ENCODE measurements around the gene VPS13C.

The VPS13C gene

DNA sequence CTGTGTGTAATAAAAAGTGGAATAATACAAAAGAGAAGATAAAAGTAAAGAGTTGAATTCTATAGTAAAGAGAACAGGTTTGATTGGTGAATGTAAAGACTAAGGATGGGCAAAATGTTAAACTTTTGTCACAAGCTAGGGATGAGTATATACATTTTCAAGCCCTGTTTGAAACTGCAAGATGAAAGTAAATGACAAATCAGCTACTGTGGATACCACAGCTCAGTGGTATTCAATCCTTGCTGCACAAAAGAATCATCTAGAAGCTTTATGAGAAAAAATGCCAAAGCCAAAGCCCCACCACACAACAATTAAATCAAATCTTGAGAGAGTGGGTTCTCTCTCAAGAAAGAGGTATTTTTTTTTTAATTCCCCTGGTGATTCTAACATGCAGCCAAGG is 67.7 kb downstream of the VPS13C start:
- TF ChIP-seq SIN3A (IDR thresholded peaks at IDR 0.05; ENCODE audit: borderline replicate concordance, insufficient read depth, low read length): no peak
- TF ChIP-seq, protein P1, sequence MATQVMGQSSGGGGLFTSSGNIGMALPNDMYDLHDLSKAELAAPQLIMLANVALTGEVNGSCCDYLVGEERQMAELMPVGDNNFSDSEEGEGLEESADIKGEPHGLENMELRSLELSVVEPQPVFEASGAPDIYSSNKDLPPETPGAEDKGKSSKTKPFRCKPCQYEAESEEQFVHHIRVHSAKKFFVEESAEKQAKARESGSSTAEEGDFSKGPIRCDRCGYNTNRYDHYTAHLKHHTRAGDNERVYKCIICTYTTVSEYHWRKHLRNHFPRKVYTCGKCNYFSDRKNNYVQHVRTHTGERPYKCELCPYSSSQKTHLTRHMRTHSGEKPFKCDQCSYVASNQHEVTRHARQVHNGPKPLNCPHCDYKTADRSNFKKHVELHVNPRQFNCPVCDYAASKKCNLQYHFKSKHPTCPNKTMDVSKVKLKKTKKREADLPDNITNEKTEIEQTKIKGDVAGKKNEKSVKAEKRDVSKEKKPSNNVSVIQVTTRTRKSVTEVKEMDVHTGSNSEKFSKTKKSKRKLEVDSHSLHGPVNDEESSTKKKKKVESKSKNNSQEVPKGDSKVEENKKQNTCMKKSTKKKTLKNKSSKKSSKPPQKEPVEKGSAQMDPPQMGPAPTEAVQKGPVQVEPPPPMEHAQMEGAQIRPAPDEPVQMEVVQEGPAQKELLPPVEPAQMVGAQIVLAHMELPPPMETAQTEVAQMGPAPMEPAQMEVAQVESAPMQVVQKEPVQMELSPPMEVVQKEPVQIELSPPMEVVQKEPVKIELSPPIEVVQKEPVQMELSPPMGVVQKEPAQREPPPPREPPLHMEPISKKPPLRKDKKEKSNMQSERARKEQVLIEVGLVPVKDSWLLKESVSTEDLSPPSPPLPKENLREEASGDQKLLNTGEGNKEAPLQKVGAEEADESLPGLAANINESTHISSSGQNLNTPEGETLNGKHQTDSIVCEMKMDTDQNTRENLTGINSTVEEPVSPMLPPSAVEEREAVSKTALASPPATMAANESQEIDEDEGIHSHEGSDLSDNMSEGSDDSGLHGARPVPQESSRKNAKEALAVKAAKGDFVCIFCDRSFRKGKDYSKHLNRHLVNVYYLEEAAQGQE (IDR thresholded peaks at IDR 0.05; ENCODE audit: insufficient read depth in 1 of 2, low read depth in 2 of 2, low read length in 2 of 2): no peak
- no peak for TF ChIP-seq TAF1 (IDR thresholded peaks at IDR 0.05; ENCODE audit: borderline replicate concordance, insufficient read depth, low read length)
- no peak for TF ChIP-seq POLR2AphosphoS5 (IDR thresholded peaks at IDR 0.05; ENCODE audit: low read depth, low read length)
- TF ChIP-seq FOXP2 (optimal IDR thresholded peaks at IDR 0.05; ENCODE audit: borderline replicate concordance, extremely low read depth, extremely low read length, insufficient read depth): no peak

DNA sequence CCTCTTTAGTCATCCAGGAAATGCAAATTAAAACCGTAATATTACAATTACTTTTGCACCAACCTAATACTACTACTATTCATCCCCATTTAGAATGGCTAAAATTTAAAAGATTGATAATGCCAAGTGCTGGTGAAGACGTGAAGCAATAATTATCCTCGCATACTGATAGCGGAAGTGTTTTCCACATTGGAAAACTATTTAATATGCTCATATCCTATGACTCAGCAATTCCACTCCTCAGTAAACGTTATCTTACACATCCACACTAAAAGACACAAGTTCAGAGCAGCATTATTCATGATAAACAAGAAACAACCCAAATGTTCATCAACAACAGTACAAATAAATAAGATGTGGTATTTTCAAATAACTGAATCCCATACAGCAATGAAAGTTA is 70.6 kb downstream of the VPS13C start:
- TF ChIP-seq TAF1 (IDR thresholded peaks at IDR 0.05; ENCODE audit: borderline replicate concordance, insufficient read depth, low read length): no peak
- TF ChIP-seq SIN3A (IDR thresholded peaks at IDR 0.05; ENCODE audit: borderline replicate concordance, insufficient read depth, low read length): no peak
- TF ChIP-seq, protein P1 (IDR thresholded peaks at IDR 0.05; ENCODE audit: insufficient read depth in 1 of 2, low read depth in 2 of 2, low read length in 2 of 2): no peak
- no peak for TF ChIP-seq POLR2AphosphoS5 (IDR thresholded peaks at IDR 0.05; ENCODE audit: low read depth, low read length)
- no peak for TF ChIP-seq FOXP2 (optimal IDR thresholded peaks at IDR 0.05; ENCODE audit: borderline replicate concordance, extremely low read depth, extremely low read length, insufficient read depth)

DNA sequence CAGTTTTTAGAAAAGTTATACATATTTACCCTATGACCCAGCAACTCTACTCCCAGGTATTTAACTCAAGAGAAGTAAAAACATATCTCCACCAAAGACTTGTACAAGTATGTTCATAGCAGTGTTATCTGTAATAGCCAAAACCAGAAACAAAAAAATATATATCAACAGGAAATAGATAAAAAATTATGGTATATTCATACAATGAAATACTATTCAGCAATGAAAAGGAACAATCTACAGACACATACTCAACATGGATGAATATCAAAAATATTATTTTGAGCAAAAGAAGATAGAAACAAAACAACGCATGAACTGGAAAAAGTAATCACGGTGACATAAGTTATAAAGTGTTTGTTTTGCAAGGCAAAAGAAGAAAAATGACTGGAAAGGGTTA is 72.4 kb downstream of the VPS13C start:
- TF ChIP-seq SIN3A (IDR thresholded peaks at IDR 0.05; ENCODE audit: borderline replicate concordance, insufficient read depth, low read length) (no peak), TAF1 (IDR thresholded peaks at IDR 0.05; ENCODE audit: borderline replicate concordance, insufficient read depth, low read length) (no peak), FOXP2 (optimal IDR thresholded peaks at IDR 0.05; ENCODE audit: borderline replicate concordance, extremely low read depth, extremely low read length, insufficient read depth) (no peak), POLR2AphosphoS5 (IDR thresholded peaks at IDR 0.05; ENCODE audit: low read depth, low read length) (no peak)
- TF ChIP-seq, protein P1 (IDR thresholded peaks at IDR 0.05; ENCODE audit: insufficient read depth in 1 of 2, low read depth in 2 of 2, low read length in 2 of 2): no peak

DNA sequence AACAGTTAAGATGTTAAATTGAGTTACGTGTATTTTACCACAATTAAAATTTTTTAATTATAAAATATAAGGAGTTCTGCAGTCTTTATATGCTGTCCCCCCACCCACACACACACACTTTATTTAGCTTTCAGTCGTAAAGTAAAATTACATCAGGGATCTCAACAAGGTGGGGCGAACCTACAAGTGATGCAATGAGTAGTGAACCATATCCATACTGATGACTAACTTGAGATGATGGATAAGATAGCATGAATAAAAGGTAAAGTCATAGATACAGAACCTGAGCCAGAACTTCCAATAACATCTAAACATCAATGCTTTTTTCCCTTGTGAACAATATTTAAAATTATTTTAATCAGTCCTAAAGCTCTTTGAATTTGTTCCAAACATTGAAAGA is 77.2 kb downstream of the VPS13C start:
- no peak for TF ChIP-seq TAF1 (IDR thresholded peaks at IDR 0.05; ENCODE audit: borderline replicate concordance, insufficient read depth, low read length)
- TF ChIP-seq, protein P1 (IDR thresholded peaks at IDR 0.05; ENCODE audit: insufficient read depth in 1 of 2, low read depth in 2 of 2, low read length in 2 of 2): no peak
- TF ChIP-seq POLR2AphosphoS5 (IDR thresholded peaks at IDR 0.05; ENCODE audit: low read depth, low read length): no peak
- TF ChIP-seq SIN3A (IDR thresholded peaks at IDR 0.05; ENCODE audit: borderline replicate concordance, insufficient read depth, low read length): no peak
- no peak for TF ChIP-seq FOXP2 (optimal IDR thresholded peaks at IDR 0.05; ENCODE audit: borderline replicate concordance, extremely low read depth, extremely low read length, insufficient read depth)

DNA sequence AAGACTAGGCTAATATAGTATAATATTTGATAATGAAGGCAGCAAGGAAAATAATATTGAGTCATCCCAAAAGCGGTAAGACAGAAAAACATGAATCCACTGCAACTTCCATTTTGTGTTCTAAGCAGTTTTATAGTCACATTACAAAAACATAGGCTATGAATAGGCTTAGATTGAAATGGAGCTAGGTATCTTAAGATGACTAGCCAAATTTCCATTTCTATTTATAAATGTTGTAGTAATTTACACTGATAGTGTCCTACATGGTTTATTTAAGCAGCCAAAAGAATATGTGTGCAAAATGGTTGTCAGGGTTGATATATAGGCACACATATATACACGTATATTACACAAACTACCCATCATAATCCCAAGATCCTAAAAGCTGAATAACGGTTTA is 82.0 kb downstream of the VPS13C start:
- no peak for TF ChIP-seq POLR2AphosphoS5 (IDR thresholded peaks at IDR 0.05; ENCODE audit: low read depth, low read length)
- TF ChIP-seq SIN3A (IDR thresholded peaks at IDR 0.05; ENCODE audit: borderline replicate concordance, insufficient read depth, low read length): no peak
- TF ChIP-seq, protein P1 (IDR thresholded peaks at IDR 0.05; ENCODE audit: insufficient read depth in 1 of 2, low read depth in 2 of 2, low read length in 2 of 2): no peak
- TF ChIP-seq FOXP2 (optimal IDR thresholded peaks at IDR 0.05; ENCODE audit: borderline replicate concordance, extremely low read depth, extremely low read length, insufficient read depth): no peak
- no peak for TF ChIP-seq TAF1 (IDR thresholded peaks at IDR 0.05; ENCODE audit: borderline replicate concordance, insufficient read depth, low read length)

Data from PFSK-1 (cell line).